DMS53 treated with DMSO at 0.1 percent for 48 hours (cell line): Measurements from ENCODE around the gene HDAC7.

Source experiments
- DNase-seq: peaks from one replicate; lab custom pipeline; 2025; ENCODE audit not compliant: unreplicated experiment; lab: John Stamatoyannopoulos, UW

HDAC7 gene

GRCh38 chr12:47733142-47733541, 86.6 kb downstream of the HDAC7 start:
- no peak for DNase-seq
